RKO (cell line): Measurements from ENCODE around the gene BAZ2B.

Experiments
- DNase-seq: peaks from one replicate; pipeline ENCODE4 v3.0.0-alpha.2; 2016; ENCODE audit warnings: low spot score

Gene BAZ2B

GRCh38 chr2:159615367-159616285, 722 bp downstream of the BAZ2B start:
- peak; percentile 95 for DNase-seq

- peak; percentile 84 for DNase-seq
Observed at GRCh38 chr2:159614534-159615366, 1.6 kb downstream of the BAZ2B start.

- DNase-seq, result peak; percentile 82
Observed at GRCh38 chr2:159613651-159614285, 2.6 kb downstream of the BAZ2B start.

- no peak for DNase-seq
Observed at GRCh38 chr2:159613091-159613490, 3.3 kb downstream of the BAZ2B start.

GRCh38 chr2:159612255-159612901, 4.0 kb downstream of the BAZ2B start:
- peak; percentile 70 for DNase-seq

- DNase-seq, result no peak
Observed at GRCh38 chr2:159609811-159610549, 6.4 kb downstream of the BAZ2B start.

- no peak for DNase-seq
Observed at GRCh38 chr2:159608723-159609308, 7.5 kb downstream of the BAZ2B start.

- no peak for DNase-seq
Observed at GRCh38 chr2:159608108-159608507, 8.2 kb downstream of the BAZ2B start.

GRCh38 chr2:159606287-159606686, 10.1 kb downstream of the BAZ2B start:
- DNase-seq, result no peak

GRCh38 chr2:159605441-159606178, 10.7 kb downstream of the BAZ2B start:
- no peak for DNase-seq

GRCh38 chr2:159604159-159604558, 12.2 kb downstream of the BAZ2B start:
- DNase-seq, result no peak

- DNase-seq, result peak; percentile 78
Observed at GRCh38 chr2:159600752-159601151, 15.6 kb downstream of the BAZ2B start.

- no peak for DNase-seq
Observed at GRCh38 chr2:159595410-159596046, 20.8 kb downstream of the BAZ2B start.

- DNase-seq, result no peak
Observed at GRCh38 chr2:159592441-159592840, 23.9 kb downstream of the BAZ2B start.

- no peak for DNase-seq
Observed at GRCh38 chr2:159591221-159591620, 25.1 kb downstream of the BAZ2B start.

- DNase-seq, result no peak
Observed at GRCh38 chr2:159589286-159589685, 27.1 kb downstream of the BAZ2B start.

GRCh38 chr2:159586034-159586433, 30.3 kb downstream of the BAZ2B start:
- DNase-seq, result no peak

GRCh38 chr2:159585622-159586021, 30.7 kb downstream of the BAZ2B start:
- no peak for DNase-seq

GRCh38 chr2:159584796-159585195, 31.6 kb downstream of the BAZ2B start:
- no peak for DNase-seq
